HepG2 (cell line): Measurements from ENCODE around the gene COL27A1. TPM values are rescaled to one million over a fixed set of nuclear protein-coding genes. Genes with fewer than 3 reads are reported as not detected.

ENCODE experiments used
- FOSL1 ChIP-seq: sonication (generic); formaldehyde crosslinking; IDR thresholded peaks from 2 replicates; pipeline ENCODE4 v1.9.0; 2021; ENCODE audit warnings: missing genetic modification reagents, borderline replicate concordance
- ISX ChIP-seq: sonication (generic); formaldehyde crosslinking; conservative IDR thresholded peaks from 2 replicates; pipeline ENCODE4 v1.5.0; 2020; ENCODE audit warnings: missing genetic modification reagents
- JARID2 ChIP-seq: sonication (generic); formaldehyde crosslinking; IDR thresholded peaks from 2 replicates; pipeline ENCODE4 v1.8.1; 2023; ENCODE audit warnings: missing genetic modification reagents, inconsistent platforms; ENCODE audit not compliant: insufficient replicate concordance
- JUNB ChIP-seq: sonication (generic); formaldehyde crosslinking; IDR thresholded peaks from 2 replicates; pipeline ENCODE4 v1.8.0; 2022; ENCODE audit warnings: missing genetic modification reagents, mild to moderate bottlenecking, borderline replicate concordance
- PHB2 ChIP-seq: fragments of 450-650 bp; IDR thresholded peaks from 2 replicates; pipeline ENCODE4 v1.6.1; 2018; ENCODE audit not compliant: partially characterized antibody
- PLSCR1 ChIP-seq: sonication (generic); formaldehyde crosslinking; IDR thresholded peaks from 2 replicates; pipeline ENCODE4 v1.5.0; 2020; ENCODE audit warnings: missing genetic modification reagents, mild to moderate bottlenecking, borderline replicate concordance
- SCMH1 ChIP-seq: sonication (generic); formaldehyde crosslinking; IDR thresholded peaks from 2 replicates; pipeline ENCODE4 v1.9.0; 2021; ENCODE audit warnings: missing genetic modification reagents, mild to moderate bottlenecking, borderline replicate concordance
- TEAD3 ChIP-seq: optimal IDR thresholded peaks from 2 replicates; pipeline ENCODE3; 2016; ENCODE audit warnings: borderline replicate concordance
- XRCC5 ChIP-seq: fragments of 200-400 bp; formaldehyde crosslinking; optimal IDR thresholded peaks from 2 replicates; pipeline ENCODE3; 2017; ENCODE audit warnings: mild to moderate bottlenecking, low read length
- ZFP36L1 ChIP-seq: sonication (generic); formaldehyde crosslinking; IDR thresholded peaks from 2 replicates; pipeline ENCODE4 v1.8.0; 2022; ENCODE audit warnings: mild to moderate bottlenecking, missing genetic modification reagents, moderate library complexity
- ZFX ChIP-seq: sonication (generic); formaldehyde crosslinking; IDR thresholded peaks from 2 replicates; pipeline ENCODE4 v1.4.0; 2020; ENCODE audit warnings: mild to moderate bottlenecking, low read depth, missing genetic modification reagents, moderate library complexity
- ZGPAT ChIP-seq: IDR thresholded peaks from 2 replicates; pipeline ENCODE4 v1.6.1; 2016; ENCODE audit warnings: mild to moderate bottlenecking
- ZHX1 ChIP-seq: sonication (generic); formaldehyde crosslinking; IDR thresholded peaks from 2 replicates; pipeline ENCODE4 v1.8.1; 2022; ENCODE audit warnings: low read depth, mild to moderate bottlenecking, missing genetic modification reagents
- ZNF646 ChIP-seq: sonication (generic); formaldehyde crosslinking; IDR thresholded peaks from 2 replicates; pipeline ENCODE4 v1.9.0; 2021; ENCODE audit warnings: mild to moderate bottlenecking, missing genetic modification reagents
- ZNF777 ChIP-seq: sonication (generic); formaldehyde crosslinking; IDR thresholded peaks from 2 replicates; pipeline ENCODE4 v1.4.0; 2020; ENCODE audit warnings: missing genetic modification reagents
- polyA plus RNA-seq, 8 experiments: library from polyadenylated mRNA; depleted of rRNA in 3 of 8; stranded (reverse) in 7 of 8; unstranded in 1 of 8; fragments of >200 nt; fragmentation: Illumina TruSeq in 4 of 8; extraction: Trizol in 4 of 8; gene quantifications; 2 replicates each; pipeline versions ENCODE4 v1.2.1 to v1.2.3, GENCODE V29; 2011 to 2016; ENCODE audit warnings: low read depth in 4 of 8, missing spikeins in 1 of 8, mixed read lengths in 1 of 8; ENCODE audit not compliant: insufficient read depth in 1 of 8
- total RNA-seq, 5 experiments: library from RNA; depleted of rRNA; stranded (reverse); fragments of >200 nt; fragmentation: Illumina TruSeq; extraction: Trizol; gene quantifications; 2 replicates each; pipeline ENCODE4 v1.2.3, GENCODE V29; 2016; ENCODE audit warnings: low read depth in 1 of 5

The COL27A1 gene
- total and polyA plus RNA-seq, 2 of the 13 experiments (the other 11 are each of a cell fraction or from before 2014, with no cell fraction given), result 71.3 to 89.1 TPM

- TF ChIP-seq ZFP36L1 (CRISPR knock-in tag), result no peak
- TF ChIP-seq ZFX (CRISPR knock-in tag), result peak; percentile 44
- TF ChIP-seq JUNB (CRISPR knock-in tag), result no peak
- no peak for TF ChIP-seq ZNF777 (CRISPR knock-in tag)
- no peak for TF ChIP-seq PHB2
- no peak for TF ChIP-seq PLSCR1 (CRISPR knock-in tag)
- TF ChIP-seq TEAD3 (CRISPR knock-in tag), result peak; percentile 24
- TF ChIP-seq SCMH1 (CRISPR knock-in tag), result no peak
- no peak for TF ChIP-seq ZHX1 (CRISPR knock-in tag)
- no peak for TF ChIP-seq ZNF646 (CRISPR knock-in tag)
- no peak for TF ChIP-seq FOSL1 (CRISPR knock-in tag)
- TF ChIP-seq ZGPAT, result peak; percentile 56
- TF ChIP-seq XRCC5, result peak; percentile 54
- no peak for TF ChIP-seq ISX (CRISPR knock-in tag)
- no peak for TF ChIP-seq JARID2 (CRISPR knock-in tag)
These were observed at the start of gene COL27A1 (continued) for GRCh38 chr9:114155263-114155994.
